NOMO-1 treated with dmso at 0.1 percent for 144 hours (cell line): Measurements from ENCODE around the gene PRAMEF6.
"Not testable (repeated sequence)": the region's sequence is repeated elsewhere in the genome, so short reads cannot be mapped to it uniquely, and the experiment has no call there.

Source experiments
- DNase-seq: peaks from one replicate; lab custom pipeline; 2025; ENCODE audit not compliant: unreplicated experiment; lab: John Stamatoyannopoulos, UW

Gene PRAMEF6

GRCh38 chr1:12947480-12947879 is at the start of gene PRAMEF6:
PRAMEF6 (minus strand) TSS chr1:12947580; CDS start chr1:12942518, 5,062 bp downstream.
- not testable (repeated sequence) for DNase-seq

- not testable (repeated sequence) for DNase-seq
Measured at GRCh38 chr1:12924368-12924767, 23.0 kb downstream of the PRAMEF6 start.

- DNase-seq, result not testable (repeated sequence)
Measured at GRCh38 chr1:12921749-12922148, 25.6 kb downstream of the PRAMEF6 start.

GRCh38 chr1:12916310-12916709 is 31.1 kb downstream of the PRAMEF6 start, which contains the start of gene PRAMEF7:
PRAMEF7 (plus strand) TSS chr1:12916610; CDS start chr1:12917693, 1,083 bp downstream.
- not testable (repeated sequence) for DNase-seq

- DNase-seq, result not testable (repeated sequence)
Measured at GRCh38 chr1:12903793-12904572, 43.4 kb downstream of the PRAMEF6 start.

- DNase-seq, result not testable (repeated sequence)
Measured at GRCh38 chr1:12899186-12899585, 48.2 kb downstream of the PRAMEF6 start.

GRCh38 chr1:12898170-12898569 is 49.2 kb downstream of the PRAMEF6 start, which contains the start of gene PRAMEF10:
PRAMEF10 (minus strand) TSS chr1:12898270; CDS start chr1:12895847, 2,423 bp downstream.
- DNase-seq, result not testable (repeated sequence)
